Loucy (cell line): ENCODE results near the gene SLC16A5.

Source experiments
- H2AFZ ChIP-seq: fragments of 200-600 bp; sonication (generic); 2 replicates; pipeline ENCODE4 v1.6.0; 2016; ENCODE audit warnings: antibody characterized with exemption, mild to moderate bottlenecking, low read length, moderate library complexity
- H3F3A ChIP-seq: fragments of 200-600 bp; 2 replicates; pipeline ENCODE4 v1.6.0; 2016; ENCODE audit warnings: antibody characterized with exemption, low read depth, mild to moderate bottlenecking
- H3K27me3 ChIP-seq: fragments of 200-600 bp; sonication (generic); 2 replicates; pipeline ENCODE4 v1.6.1; 2014; ENCODE audit warnings: low read length, mild to moderate bottlenecking; ENCODE audit not compliant: insufficient read depth, poor library complexity, severe bottlenecking
- H3K36me3 ChIP-seq: fragments of 200-600 bp; sonication (generic); 2 replicates; pipeline ENCODE4 v1.6.1; 2016; ENCODE audit warnings: low read length; ENCODE audit not compliant: insufficient read depth
- H3K4me1 ChIP-seq: fragments of 200-600 bp; sonication (generic); 2 replicates; pipeline ENCODE4 v1.5.1; 2014; ENCODE audit warnings: low read length, mild to moderate bottlenecking; ENCODE audit not compliant: insufficient read depth, poor library complexity, severe bottlenecking
- H3K4me2 ChIP-seq: fragments of 200-600 bp; sonication (generic); 2 replicates; pipeline ENCODE4 v1.6.0; 2014; ENCODE audit warnings: antibody characterized with exemption, low read length, low read depth, mild to moderate bottlenecking; ENCODE audit not compliant: poor library complexity, severe bottlenecking
- H3K4me3 ChIP-seq: fragments of 200-600 bp; sonication (generic); 2 replicates; pipeline ENCODE4 v1.5.1; 2014; ENCODE audit warnings: low read length, mild to moderate bottlenecking, mixed read lengths; ENCODE audit not compliant: poor library complexity, severe bottlenecking
- H3K79me2 ChIP-seq: fragments of 200-600 bp; sonication (generic); 2 replicates; pipeline ENCODE4 v1.6.1; 2014; ENCODE audit warnings: low read length; ENCODE audit not compliant: insufficient read depth
- H3K9ac ChIP-seq: fragments of 200-600 bp; sonication (generic); 2 replicates; pipeline ENCODE4 v1.6.0; 2014; ENCODE audit warnings: mild to moderate bottlenecking, low read depth, low read length, moderate library complexity; ENCODE audit not compliant: poor library complexity, severe bottlenecking
- H3K9me2 ChIP-seq: fragments of 200-600 bp; sonication (generic); replicated peaks from 2 replicates; pipeline ENCODE4 v1.6.1; 2016; ENCODE audit warnings: low read depth, low read length, mixed read lengths
- H3K9me3 ChIP-seq: fragments of 200-600 bp; sonication (generic); 2 replicates; pipeline ENCODE4 v1.6.1; 2014; ENCODE audit warnings: mild to moderate bottlenecking, antibody characterized with exemption, low read length, low read depth; ENCODE audit not compliant: insufficient read depth
- H4K20me1 ChIP-seq: fragments of 200-600 bp; sonication (generic); 2 replicates; pipeline ENCODE4 v1.6.0; 2014; ENCODE audit warnings: antibody characterized with exemption, low read length, mild to moderate bottlenecking; ENCODE audit not compliant: insufficient read depth, poor library complexity, severe bottlenecking
- CTCF ChIP-seq: fragments of 200-600 bp; sonication (generic); conservative IDR thresholded peaks from 2 replicates; pipeline ENCODE4 v1.5.1; 2014; ENCODE audit warnings: mild to moderate bottlenecking, antibody characterized with exemption, low read length
- EZH2phosphoT487 ChIP-seq: fragments of 200-600 bp; IDR thresholded peaks from 2 replicates; pipeline ENCODE4 v1.6.1; 2018; ENCODE audit warnings: antibody characterized with exemption, mild to moderate bottlenecking, moderate library complexity, borderline replicate concordance

Gene SLC16A5

GRCh38 chr17:75142236-75142971 is 54.6 kb downstream of the SLC16A5 start:
- Histone ChIP-seq H3K4me2 (no peak overlapping the region), H3K9me3 (no peaks in the 10 kb centered on the region), H3F3A (0 out of 2 replicates have a peak, but pooled peaks cover 8% of the 10 kb centered on the region), H3K4me3 (no peak overlapping the region), H3K79me2 (peaks cover 89% of the 10 kb centered on the region), H3K27me3 (no peaks in the 10 kb centered on the region), H3K9ac (peak overlapping the region; percentile 48), H2AFZ (no peak overlapping the region), H3K4me1 (peaks cover 23% of the 10 kb centered on the region), H4K20me1 (peaks cover 38% of the 10 kb centered on the region), H3K36me3 (peaks cover 89% of the 10 kb centered on the region), H3K9me2 (no peaks in the 10 kb centered on the region)
- TF ChIP-seq EZH2phosphoT487: no peak
- no peak for TF ChIP-seq CTCF

- H3K9me3 ChIP-seq: no peaks in the 10 kb centered on the region
- H3K27me3 ChIP-seq: no peaks in the 10 kb centered on the region
- TF ChIP-seq CTCF (no peak), EZH2phosphoT487 (no peak)
- H2AFZ ChIP-seq: no peak overlapping the region
- H3K4me3 ChIP-seq: no peak overlapping the region
- no peak overlapping the region for H3K9ac ChIP-seq
- peaks cover 89% of the 10 kb centered on the region for H3K79me2 ChIP-seq
- 0 out of 2 replicates have a peak, but pooled peaks cover 8% of the 10 kb centered on the region for H3F3A ChIP-seq
- H3K4me2 ChIP-seq: no peak overlapping the region
- peaks cover 45% of the 10 kb centered on the region for H3K4me1 ChIP-seq
- peaks cover 48% of the 10 kb centered on the region for H4K20me1 ChIP-seq
- H3K9me2 ChIP-seq: no peaks in the 10 kb centered on the region
- H3K36me3 ChIP-seq: peaks cover 87% of the 10 kb centered on the region
These were observed 57.2 kb downstream of the SLC16A5 start for GRCh38 chr17:75144816-75145512.

- H4K20me1 ChIP-seq: peaks cover 56% of the 10 kb centered on the region
- no peak overlapping the region for H3K4me3 ChIP-seq
- H3K4me1 ChIP-seq: peaks cover 39% of the 10 kb centered on the region
- no peak overlapping the region for H3K4me2 ChIP-seq
- no peaks in the 10 kb centered on the region for H3K9me3 ChIP-seq
- H3F3A ChIP-seq: 0 out of 2 replicates have a peak, but pooled peaks cover 6% of the 10 kb centered on the region
- peaks cover 73% of the 10 kb centered on the region for H3K36me3 ChIP-seq
- H2AFZ ChIP-seq: no peak overlapping the region
- TF ChIP-seq EZH2phosphoT487 (no peak), CTCF (no peak)
- no peaks in the 10 kb centered on the region for H3K27me3 ChIP-seq
- H3K9me2 ChIP-seq: no peaks in the 10 kb centered on the region
- H3K79me2 ChIP-seq: peaks cover 91% of the 10 kb centered on the region
- H3K9ac ChIP-seq: no peak overlapping the region
These were observed 58.8 kb downstream of the SLC16A5 start for GRCh38 chr17:75146592-75146991.
